ENCODE results near the gene TIE1. TPM values are rescaled to one million over a fixed set of nuclear protein-coding genes. Genes with fewer than 3 reads are reported as not detected.
A peak's percentile ranks its signal among the peaks of the same experiment; 100 is the strongest.

The TIE1 gene
- total RNA-seq, 1 experiment from 2014 or later, result not detected

DNA sequence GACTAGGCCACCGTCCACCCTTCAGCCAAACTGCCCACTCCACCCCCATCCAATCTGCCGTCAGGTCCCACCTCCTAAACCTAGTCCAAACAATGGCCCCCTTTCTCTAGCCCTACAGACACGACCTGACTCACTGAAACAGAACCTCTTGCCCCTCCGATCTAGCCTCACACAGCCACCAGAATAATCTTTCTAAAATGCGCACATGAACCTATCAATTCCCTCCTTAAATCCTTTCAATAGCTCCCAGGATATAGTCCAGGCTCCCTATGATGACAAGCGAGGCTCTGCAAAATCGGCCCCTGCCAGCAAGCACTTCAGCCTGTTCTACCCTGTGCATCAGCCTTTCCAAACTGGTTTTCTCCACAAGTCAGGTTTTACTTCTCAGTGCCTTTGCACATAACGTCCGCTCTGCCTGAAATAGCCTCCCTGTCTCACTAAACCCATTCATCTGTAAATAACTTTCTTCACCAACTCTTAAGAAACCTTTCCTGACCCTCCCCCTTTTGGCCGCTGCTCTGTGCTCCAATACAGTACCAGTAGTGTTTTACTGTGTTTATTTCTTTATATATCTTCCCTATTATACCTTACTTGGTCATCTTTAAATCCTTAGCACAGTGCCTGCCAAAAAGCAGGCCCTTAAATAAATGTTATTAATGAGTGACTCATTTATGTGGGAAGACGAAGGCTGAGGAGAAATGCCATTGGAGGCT, 49.0 kb downstream of the TIE1 start:
- no peaks in the 10 kb centered on the region for H3K27me3 Mint-ChIP-seq (ENCODE audit: insufficient read depth, unreplicated experiment)
- TSS peak; percentile 87 for BruUV-seq (replicated peaks)
- peak overlapping the region; percentile 96 for H3K27ac Mint-ChIP-seq (ENCODE audit: unreplicated experiment)
- no peaks in the 10 kb centered on the region for H3K9me3 Mint-ChIP-seq (ENCODE audit: unreplicated experiment)
- H3K36me3 ChIP-seq (ENCODE audit: control insufficient read depth, insufficient read depth, low read length), result no peaks in the 10 kb centered on the region
- H3K4me3 Mint-ChIP-seq (ENCODE audit: unreplicated experiment), result peak overlapping the region; percentile 74
- ChIA-PET CTCF (no interaction called here), POLR2A (interaction anchor here (1.2 to 2.8 kb wide), 2 partner anchors 9 to 79 kb away, joined by 7 to 20 read pairs; partner anchors contain the start of genes CDC20 and TMEM125)
- H3K4me1 ChIP-seq, result no peaks in the 10 kb centered on the region; the same call in 1 of the 2 replicates
- no peak for DNase-seq
- intact Hi-C loops (cut with micrococcal nuclease; ENCODE audit: unreplicated experiment), result loop anchor here (1.0 to 2.0 kb wide), 3 partner anchors 9 to 79 kb away; partner anchors contain the start of genes C1orf210 and CDC20
- peak overlapping the region; percentile 48 for H3K4me3 ChIP-seq (ENCODE audit: low read depth, low read length)
- H3K36me3 Mint-ChIP-seq (ENCODE audit: insufficient read depth, unreplicated experiment), result peaks cover 14% of the 10 kb centered on the region
- TF ChIP-seq, protein P1, sequence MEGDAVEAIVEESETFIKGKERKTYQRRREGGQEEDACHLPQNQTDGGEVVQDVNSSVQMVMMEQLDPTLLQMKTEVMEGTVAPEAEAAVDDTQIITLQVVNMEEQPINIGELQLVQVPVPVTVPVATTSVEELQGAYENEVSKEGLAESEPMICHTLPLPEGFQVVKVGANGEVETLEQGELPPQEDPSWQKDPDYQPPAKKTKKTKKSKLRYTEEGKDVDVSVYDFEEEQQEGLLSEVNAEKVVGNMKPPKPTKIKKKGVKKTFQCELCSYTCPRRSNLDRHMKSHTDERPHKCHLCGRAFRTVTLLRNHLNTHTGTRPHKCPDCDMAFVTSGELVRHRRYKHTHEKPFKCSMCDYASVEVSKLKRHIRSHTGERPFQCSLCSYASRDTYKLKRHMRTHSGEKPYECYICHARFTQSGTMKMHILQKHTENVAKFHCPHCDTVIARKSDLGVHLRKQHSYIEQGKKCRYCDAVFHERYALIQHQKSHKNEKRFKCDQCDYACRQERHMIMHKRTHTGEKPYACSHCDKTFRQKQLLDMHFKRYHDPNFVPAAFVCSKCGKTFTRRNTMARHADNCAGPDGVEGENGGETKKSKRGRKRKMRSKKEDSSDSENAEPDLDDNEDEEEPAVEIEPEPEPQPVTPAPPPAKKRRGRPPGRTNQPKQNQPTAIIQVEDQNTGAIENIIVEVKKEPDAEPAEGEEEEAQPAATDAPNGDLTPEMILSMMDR (IDR thresholded peaks at IDR 0.05; ENCODE audit: insufficient read depth in 1 of 2, low read depth in 1 of 2, low read length in 1 of 2, severe bottlenecking in 1 of 2, unreplicated experiment in 1 of 2), result no peak
- H3K4me1 Mint-ChIP-seq (ENCODE audit: low read depth, unreplicated experiment), result peaks cover 23% of the 10 kb centered on the region
- no peaks in the 10 kb centered on the region for H3K9me3 ChIP-seq
- no peaks in the 10 kb centered on the region for H3K27me3 ChIP-seq (replicated peaks; ENCODE audit: control insufficient read depth, insufficient read depth, low read length)

DNA sequence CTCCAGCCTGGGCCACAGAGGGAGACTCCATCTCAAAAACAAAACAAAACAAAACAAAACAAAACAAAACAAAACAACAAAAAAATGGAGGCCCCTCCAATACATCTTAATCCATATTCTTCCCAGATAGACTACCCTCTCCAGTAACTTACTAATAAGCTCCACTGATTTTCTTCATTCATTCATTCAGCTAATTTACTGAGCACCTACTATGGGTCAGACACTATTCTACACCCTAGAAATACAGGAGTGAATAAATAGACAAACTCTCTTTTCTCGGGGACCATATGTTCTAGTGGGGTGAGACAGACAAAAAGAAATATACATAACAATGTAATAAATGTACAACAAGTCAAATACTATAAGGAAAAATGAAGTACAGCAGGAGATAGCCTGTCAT, 50.2 kb downstream of the TIE1 start:
- peaks cover 23% of the 10 kb centered on the region for H3K4me1 Mint-ChIP-seq (ENCODE audit: low read depth, unreplicated experiment)
- POLR2A ChIA-PET, result no interaction called here
- peaks cover 14% of the 10 kb centered on the region for H3K36me3 Mint-ChIP-seq (ENCODE audit: insufficient read depth, unreplicated experiment)
- no peaks in the 10 kb centered on the region for H3K9me3 Mint-ChIP-seq (ENCODE audit: unreplicated experiment)
- no peak overlapping the region for H3K27ac Mint-ChIP-seq (ENCODE audit: unreplicated experiment)
- no peaks in the 10 kb centered on the region for H3K27me3 ChIP-seq (replicated peaks; ENCODE audit: control insufficient read depth, insufficient read depth, low read length)
- intact Hi-C loops (cut with micrococcal nuclease; ENCODE audit: unreplicated experiment), result no loop called here
- no peaks in the 10 kb centered on the region for H3K9me3 ChIP-seq
- H3K27me3 Mint-ChIP-seq (ENCODE audit: insufficient read depth, unreplicated experiment), result no peaks in the 10 kb centered on the region
- CTCF ChIA-PET, result no interaction called here
- no peaks in the 10 kb centered on the region for H3K36me3 ChIP-seq (ENCODE audit: control insufficient read depth, insufficient read depth, low read length)
- H3K4me3 Mint-ChIP-seq (ENCODE audit: unreplicated experiment), result no peak overlapping the region
- H3K4me1 ChIP-seq, result no peaks in the 10 kb centered on the region; the same call in 1 of the 2 replicates
- H3K4me3 ChIP-seq (ENCODE audit: low read depth, low read length), result no peak overlapping the region
- no TSS peak for BruUV-seq (replicated peaks)
- TF ChIP-seq, protein P1 (IDR thresholded peaks at IDR 0.05; ENCODE audit: insufficient read depth in 1 of 2, low read depth in 1 of 2, low read length in 1 of 2, severe bottlenecking in 1 of 2, unreplicated experiment in 1 of 2), result no peak
- no peak for DNase-seq

DNA sequence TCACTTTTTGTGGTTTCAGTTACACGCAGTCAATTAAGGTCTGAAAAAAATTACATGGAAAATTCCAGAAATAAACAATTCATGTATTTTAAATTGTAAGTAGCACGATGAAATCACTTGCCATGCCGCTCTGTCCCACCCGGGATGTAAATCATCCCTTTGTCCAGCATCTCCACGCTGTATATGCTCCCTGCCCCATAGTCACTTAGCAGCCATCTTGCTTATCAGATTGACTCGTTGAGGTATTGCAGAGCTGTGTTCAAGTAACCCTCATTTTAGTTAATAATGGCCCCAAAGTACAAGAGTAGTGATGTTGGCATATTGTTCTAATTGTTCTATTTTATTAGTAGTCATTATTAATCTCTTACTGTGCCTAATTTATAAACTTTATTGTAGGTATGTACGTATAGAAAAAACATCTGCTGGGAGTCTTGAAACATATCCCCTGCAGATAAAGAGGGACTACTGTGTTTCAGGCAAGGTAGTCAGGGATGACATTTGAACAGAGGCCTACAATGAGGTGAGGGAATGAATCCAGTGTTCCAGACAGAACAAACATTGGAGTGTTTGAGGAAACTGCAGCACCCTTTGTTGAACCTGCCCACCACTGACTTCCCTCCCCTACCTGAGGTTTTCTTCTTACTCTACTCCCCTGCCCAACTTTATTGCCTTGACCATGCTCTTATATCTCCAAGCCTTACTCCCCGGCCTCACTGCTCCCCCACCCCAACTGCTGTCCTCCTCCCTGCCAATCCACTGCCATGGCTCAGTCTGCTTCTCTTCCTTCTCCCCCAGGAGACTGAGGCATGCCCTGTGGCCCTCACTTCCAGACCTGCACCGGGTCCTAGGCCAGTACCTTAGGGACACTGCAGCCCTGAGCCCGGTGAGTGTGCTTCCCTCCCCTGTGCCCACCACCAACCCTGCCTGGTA, 50.9 kb downstream of the TIE1 start:
- no peaks in the 10 kb centered on the region; the same call in 1 of the 2 replicates for H3K4me1 ChIP-seq
- no TSS peak for BruUV-seq (replicated peaks)
- no peak for DNase-seq

More for the DNA sequence above, 50.9 kb downstream of the TIE1 start:
- POLR2A ChIA-PET, result no interaction called here
- H3K27ac Mint-ChIP-seq (ENCODE audit: unreplicated experiment), result no peak overlapping the region
- intact Hi-C loops (cut with micrococcal nuclease; ENCODE audit: unreplicated experiment), result no loop called here
- peaks cover 23% of the 10 kb centered on the region for H3K4me1 Mint-ChIP-seq (ENCODE audit: low read depth, unreplicated experiment)
- TF ChIP-seq, protein P1 (IDR thresholded peaks at IDR 0.05; ENCODE audit: insufficient read depth in 1 of 2, low read depth in 1 of 2, low read length in 1 of 2, severe bottlenecking in 1 of 2, unreplicated experiment in 1 of 2), result no peak
- no peaks in the 10 kb centered on the region for H3K9me3 Mint-ChIP-seq (ENCODE audit: unreplicated experiment)
- Histone ChIP-seq H3K27me3 (replicated peaks; ENCODE audit: control insufficient read depth, insufficient read depth, low read length) (no peaks in the 10 kb centered on the region), H3K36me3 (ENCODE audit: control insufficient read depth, insufficient read depth, low read length) (no peaks in the 10 kb centered on the region), H3K4me3 (ENCODE audit: low read depth, low read length) (no peak overlapping the region), H3K9me3 (no peaks in the 10 kb centered on the region)
- peaks cover 14% of the 10 kb centered on the region for H3K36me3 Mint-ChIP-seq (ENCODE audit: insufficient read depth, unreplicated experiment)
- no peak overlapping the region for H3K4me3 Mint-ChIP-seq (ENCODE audit: unreplicated experiment)
- CTCF ChIA-PET, result no interaction called here
- no peaks in the 10 kb centered on the region for H3K27me3 Mint-ChIP-seq (ENCODE audit: insufficient read depth, unreplicated experiment)
